Right hindlimb (tissue), 1 donor: ENCODE measurements around the gene ATXN7L1.
"Not testable (repeated sequence)": the region's sequence is repeated elsewhere in the genome, so short reads cannot be mapped to it uniquely, and the experiment has no call there.

Experiments
- DNase-seq: peaks from one replicate; pipeline ENCODE4 v3.0.0-alpha.2; 2018

The ATXN7L1 gene

DNA sequence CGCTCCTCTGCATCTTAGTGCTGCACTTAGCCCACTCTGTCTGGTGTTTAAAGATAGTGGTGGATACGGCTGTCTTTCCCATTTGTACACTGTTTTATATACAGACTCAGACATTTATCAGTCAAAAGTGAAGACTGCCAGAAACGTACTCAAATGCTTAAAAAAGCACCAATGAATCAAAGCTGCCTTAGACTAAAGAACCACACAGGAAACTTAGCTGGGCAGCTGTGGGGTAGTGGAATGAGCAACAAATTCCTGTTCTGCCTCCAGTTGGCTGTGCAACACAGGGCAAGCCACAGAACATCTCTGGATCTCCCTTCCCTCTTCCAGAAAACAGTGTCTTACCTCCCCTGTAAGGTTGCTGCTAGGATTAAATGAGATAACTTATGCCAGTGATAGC is 76.0 kb downstream of the ATXN7L1 start:
- no peak for DNase-seq

DNA sequence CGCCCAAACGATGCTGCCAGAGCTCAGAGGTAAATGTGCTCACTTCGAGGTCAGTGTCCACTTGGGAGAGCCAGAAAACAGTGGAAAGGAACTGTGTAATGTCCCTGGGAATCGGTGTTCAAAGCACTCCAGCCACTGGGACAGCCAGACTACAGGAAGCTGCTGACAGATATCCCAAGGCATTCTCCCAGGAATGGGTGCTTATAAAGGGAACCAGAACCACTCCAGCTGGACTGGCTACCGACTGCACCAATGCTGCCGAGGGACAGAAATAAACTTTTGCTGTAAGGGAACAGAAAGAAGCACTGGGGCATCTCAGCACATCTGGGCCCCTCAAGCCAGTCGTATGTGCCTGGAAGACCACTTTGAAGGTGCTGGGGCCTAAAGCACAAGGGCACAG is 76.7 kb downstream of the ATXN7L1 start:
- DNase-seq, result no peak

DNA sequence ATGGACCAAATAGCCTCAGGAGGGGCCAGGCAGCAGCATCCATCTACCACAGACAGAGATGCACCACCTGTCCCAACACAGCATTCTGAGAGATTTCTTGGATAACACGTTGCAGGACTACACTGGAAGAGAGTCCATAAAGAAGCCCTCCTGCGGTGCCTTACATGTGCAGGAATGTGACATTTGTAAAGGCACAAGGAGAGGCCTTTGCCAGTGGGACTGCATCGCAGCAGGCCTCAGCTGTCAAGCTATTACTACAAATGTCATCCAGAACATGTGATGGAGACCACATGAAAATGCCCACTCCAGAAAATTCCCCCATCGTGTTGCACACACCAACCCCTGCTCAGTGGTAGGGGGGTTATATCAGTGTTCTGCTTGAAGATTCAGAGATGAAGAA is 77.4 kb downstream of the ATXN7L1 start:
- no peak for DNase-seq

DNA sequence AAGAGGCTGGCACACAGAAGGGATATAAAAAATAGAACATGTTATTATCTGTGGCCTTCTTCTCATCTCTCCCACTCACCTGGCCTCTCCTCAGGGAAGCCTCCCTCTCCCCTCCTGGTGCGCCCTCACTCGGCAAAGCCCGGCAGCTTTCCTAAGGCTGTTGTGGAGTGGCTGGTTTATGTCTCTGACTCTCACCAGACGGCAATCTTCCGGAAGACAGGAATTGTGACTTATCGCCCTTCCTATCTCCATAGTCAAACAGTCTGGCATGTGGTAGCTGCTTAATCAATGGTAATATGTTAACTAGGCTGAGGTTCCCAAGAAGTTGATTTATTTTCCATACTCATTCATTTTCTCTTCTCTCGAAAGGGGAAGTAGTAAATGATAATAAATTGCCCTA is 78.7 kb downstream of the ATXN7L1 start:
- no peak for DNase-seq

- no peak for DNase-seq
Observed at GRCh38 chr7:105796365-105796764, 80.0 kb downstream of the ATXN7L1 start.

DNA sequence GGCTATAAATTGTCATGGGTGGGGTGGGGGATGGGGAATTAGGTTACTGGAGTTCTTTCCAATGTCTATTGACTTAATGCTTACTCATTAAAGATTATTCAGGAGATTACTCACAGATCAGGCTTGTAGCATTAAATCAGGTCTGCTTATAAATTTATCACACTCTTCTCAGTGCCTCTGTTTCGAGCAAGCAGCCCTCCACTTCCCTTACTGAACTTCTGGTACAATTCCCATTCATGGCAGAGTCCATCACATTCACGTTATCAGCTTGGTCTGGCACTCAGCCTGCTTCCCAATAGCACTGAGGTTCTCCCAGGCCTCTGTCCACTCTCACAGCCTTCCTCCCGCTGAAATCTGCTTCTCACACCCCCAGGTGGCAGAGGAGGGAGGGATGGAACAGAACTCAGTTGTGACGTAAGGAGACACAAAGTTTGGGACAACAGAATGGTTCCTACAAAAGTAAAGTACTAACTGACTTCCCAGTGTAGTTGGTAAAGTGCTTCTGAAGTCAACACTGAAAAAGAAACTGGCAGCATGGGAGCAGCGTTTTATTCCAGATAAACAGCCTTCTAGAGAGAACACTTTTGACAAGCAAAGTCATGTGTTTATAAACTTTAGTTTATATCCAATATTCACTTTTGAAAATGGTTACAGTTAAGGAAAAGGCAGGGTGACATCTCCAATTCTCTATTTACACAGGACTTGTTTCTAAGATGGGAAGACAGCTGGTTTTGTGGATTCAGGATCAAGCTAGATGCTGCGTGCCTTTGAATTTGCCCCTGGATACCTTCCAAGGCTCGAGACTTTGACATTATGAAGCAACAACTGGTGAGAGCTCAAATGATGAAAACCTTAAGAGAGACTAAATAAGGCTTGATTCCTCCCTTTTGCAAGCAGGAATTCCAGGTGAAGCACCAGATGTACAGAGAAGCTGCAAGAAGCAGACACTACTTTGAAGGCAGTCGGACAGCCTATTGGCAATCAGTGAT is 81.4 kb downstream of the ATXN7L1 start:
- DNase-seq, result no peak

- DNase-seq, result no peak
Observed at GRCh38 chr7:105792488-105793370, 83.7 kb downstream of the ATXN7L1 start.

DNA sequence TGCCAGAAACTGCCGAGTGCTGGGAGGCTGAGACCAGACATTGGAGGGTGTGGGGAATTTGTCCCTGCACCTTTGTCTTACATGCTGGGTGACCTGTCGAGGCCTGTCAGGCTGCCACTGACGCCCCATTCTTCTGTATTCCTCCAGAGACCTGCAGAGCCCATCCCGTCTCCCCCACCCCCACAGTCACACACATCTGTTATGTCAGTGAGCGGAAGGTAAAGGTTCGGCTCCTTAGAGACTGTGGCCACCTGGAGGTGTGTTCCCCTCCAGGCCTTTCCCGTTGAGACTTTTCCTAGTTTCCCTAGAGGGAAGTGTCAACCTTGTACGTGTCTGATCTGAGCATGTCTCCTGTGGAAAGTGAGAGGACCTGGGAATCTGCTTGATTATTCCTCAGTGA is 84.5 kb downstream of the ATXN7L1 start:
- no peak for DNase-seq

DNA sequence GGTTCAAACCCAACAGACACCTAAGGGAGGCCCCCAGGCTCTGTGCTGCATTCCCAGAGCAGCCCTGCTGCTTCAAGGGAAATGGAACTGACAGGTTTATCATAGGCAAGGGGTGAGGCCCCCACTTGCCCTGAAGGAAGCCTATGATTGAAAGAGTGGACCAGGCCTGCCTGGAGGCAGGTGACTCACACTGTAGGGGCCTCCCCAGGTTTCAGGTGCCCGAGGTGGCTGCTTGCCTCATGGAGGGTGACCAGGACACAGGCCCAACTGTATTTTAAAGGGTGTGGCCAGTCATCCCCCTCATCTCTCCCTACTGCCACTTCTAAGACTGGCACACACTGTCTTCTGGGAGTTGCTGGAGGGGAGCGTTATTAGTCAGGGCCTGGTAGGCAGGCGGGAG is 85.4 kb downstream of the ATXN7L1 start:
- DNase-seq, result no peak

DNA sequence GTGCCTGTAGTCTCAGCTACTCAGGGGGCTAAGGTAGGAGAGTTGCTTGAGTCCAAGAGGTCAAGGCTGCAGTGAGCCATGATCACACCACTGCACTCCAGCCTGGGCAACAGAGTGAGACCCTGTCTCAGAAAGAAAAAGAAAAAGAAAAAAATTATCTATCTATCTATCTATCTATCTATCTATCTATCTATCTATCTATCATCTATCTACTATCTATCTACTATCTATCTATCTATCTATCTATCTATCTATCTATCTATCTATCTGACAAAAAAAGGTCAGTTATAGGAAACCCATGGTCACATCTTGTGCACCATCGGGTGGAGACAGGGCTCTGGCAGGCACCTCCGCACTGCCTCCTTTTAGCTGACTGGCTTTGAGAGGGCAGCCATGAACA is 85.9 kb downstream of the ATXN7L1 start:
- not testable (repeated sequence) for DNase-seq

DNA sequence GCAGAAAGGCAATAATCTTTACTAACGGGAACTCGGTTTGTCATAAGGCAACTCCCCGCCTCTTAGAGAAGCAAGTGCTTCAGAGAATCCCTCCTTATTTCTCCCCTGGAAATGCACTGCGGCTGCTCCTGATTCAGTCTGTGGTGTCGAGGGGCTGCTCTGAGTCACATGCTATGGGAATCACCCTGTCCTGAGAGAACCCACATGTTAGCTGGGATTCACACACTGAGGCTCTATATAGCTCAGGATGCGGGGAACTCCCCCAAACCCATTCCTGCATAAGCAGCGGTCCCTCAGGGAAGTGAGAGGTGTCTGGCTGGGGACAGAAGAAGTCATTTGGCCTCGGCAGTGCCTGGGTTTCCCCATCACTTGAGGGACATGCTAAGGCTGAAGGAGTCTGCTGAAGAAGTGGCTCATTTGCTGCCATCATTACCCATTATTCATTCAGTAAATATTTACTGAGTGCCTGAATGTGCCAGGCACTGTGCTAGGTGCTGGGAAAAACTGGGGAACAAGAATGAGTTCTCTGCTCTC is 87.5 kb downstream of the ATXN7L1 start:
- no peak for DNase-seq

DNA sequence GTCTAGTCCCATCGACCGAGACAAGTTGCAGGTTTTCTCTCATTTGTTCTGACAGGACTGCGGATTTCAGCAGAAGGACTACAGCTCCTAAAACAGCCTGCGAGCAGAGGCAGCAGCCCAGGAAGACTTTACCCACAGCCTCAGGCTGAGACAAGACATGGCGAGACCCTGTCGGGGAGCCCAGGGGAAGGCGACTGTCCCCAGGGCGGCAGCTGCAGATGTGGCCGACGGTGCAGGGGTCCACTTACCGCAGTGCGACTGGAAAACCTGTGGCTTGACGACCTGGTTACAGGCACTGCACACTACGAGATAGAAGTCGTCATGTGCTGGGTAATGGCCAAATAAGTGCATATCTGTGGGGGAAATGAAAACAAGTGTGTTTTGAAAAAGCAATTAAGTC is 88.0 kb downstream of the ATXN7L1 start:
- no peak for DNase-seq

GRCh38 chr7:105787793-105788192 is 88.6 kb downstream of the ATXN7L1 start:
- no peak for DNase-seq

DNA sequence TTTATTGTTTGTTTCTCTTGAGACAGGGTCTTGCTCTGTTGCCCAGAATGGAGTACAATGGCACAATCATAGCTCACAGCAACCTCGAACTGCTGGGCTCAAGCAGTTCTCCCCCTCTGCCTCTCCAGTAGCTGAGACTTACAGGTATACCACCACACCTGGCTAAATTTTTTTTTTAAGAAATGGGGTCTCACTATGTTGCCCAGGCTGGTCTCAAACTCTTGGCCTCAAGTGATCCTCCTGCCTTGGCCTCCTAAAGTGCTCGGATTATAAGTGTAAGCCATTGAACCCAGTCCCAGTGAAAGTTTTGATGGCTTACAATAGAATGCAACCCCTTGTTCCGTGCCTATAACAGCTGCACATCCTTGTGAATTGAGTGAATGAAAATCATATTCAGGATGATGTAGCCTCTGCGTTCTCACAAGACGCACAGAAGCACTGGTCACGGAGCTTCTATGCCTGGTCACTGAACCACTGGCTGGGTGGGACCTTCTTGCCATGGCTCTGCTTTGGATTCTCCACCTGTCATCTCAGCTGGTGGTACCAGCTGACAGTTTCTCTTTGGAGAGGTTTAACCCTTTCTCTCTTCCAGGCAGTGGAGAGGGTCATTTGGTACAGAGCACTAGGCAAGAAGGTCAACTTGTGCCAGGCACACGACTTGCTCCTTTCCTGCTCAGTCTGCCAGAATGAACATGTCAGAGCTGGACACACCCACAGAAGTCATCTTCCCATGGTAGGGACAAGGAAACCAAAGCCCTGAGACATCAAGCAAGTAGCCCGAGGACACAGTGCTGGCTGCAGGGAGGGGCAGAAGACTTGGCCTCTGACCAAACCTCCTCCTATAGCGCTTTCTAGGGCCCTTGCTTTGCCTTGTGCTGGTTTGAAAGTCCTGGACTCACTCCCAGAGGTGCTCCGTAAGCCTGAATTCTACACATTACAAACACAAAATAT is 89.6 kb downstream of the ATXN7L1 start:
- no peak for DNase-seq

- DNase-seq, result no peak
Observed at GRCh38 chr7:105782391-105783042, 93.9 kb downstream of the ATXN7L1 start.

- DNase-seq, result no peak
Observed at GRCh38 chr7:105779856-105780780, 96.3 kb downstream of the ATXN7L1 start.

DNA sequence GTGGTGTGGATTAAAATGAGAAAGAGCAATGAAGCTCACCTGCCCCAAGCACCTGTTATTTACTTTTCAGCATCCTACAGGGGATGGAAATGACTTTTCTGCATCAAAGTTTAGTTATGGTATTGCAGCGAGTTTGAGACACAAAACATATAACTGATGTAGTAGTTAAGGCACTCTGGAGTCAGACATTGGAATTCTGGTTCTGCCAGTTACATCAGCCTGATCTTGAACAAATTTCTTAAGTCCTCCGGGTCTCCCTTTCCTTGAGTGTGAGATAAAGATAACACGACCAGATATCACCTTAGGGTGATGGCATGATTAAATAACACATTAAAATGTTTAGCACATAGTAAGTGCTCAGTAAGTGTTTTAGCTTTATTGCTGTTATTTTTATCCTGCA is 97.4 kb downstream of the ATXN7L1 start:
- DNase-seq, result no peak

GRCh38 chr7:105776986-105777910 is 99.2 kb downstream of the ATXN7L1 start:
- DNase-seq, result no peak

DNA sequence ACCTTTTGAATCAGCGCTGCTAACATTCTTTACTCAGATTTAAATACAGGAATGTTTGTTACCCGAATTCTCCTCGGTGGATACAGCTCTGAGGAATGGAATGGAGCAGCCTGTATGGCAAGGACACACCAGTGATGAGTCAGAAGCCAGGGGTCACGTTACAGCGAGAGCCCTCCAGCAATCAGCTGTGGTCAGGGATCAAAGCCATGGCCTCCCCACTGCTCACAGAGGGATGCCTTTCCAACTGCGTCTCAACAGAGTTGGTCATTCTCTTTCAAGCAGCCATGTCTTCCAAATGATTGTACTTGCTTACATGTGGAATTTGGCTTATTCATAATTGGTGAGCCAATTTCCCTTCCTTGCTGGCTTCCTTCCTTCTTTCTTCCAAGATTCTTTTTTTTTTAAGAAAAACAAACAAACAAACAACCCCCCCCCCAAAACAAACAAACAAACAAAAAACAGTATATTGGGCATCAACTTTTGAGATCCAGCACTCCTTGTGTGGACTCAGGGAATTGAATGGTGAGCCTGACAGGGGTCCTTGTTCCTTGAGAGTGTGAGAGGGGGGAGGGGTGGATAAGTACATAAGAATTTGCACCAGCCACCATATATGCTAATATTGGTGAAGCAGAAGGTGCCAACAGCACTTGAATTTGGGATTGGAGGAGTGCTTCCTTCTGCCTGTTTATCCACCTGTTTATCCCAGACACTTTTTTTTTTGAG is 100.2 kb downstream of the ATXN7L1 start:
- DNase-seq, result peak; percentile 72
